ENCODE measurements around the gene ATE1.
A peak's percentile ranks its signal among the peaks of the same experiment; 100 is the strongest.
"Not testable (repeated sequence)": the region's sequence is repeated elsewhere in the genome, so short reads cannot be mapped to it uniquely, and the experiment has no call there.

Gene ATE1

GRCh38 chr10:121929585-121930267 is 1.9 kb upstream of the ATE1 start:
- not testable (repeated sequence) for DNase-seq

- peak; percentile 47 for DNase-seq
Measured at GRCh38 chr10:121928528-121928884, 675 bp upstream of the ATE1 start.

- peak; percentile 49 for DNase-seq
Measured at GRCh38 chr10:121927318-121927840, 452 bp downstream of the ATE1 start.

GRCh38 chr10:121926671-121927317 is 1.0 kb downstream of the ATE1 start:
- peak; percentile 43 for DNase-seq

GRCh38 chr10:121926157-121926556 is 1.7 kb downstream of the ATE1 start:
- DNase-seq: no peak

GRCh38 chr10:121921238-121921931 is 6.4 kb downstream of the ATE1 start:
- DNase-seq: peak; percentile 61

GRCh38 chr10:121919666-121920065 is 8.2 kb downstream of the ATE1 start:
- DNase-seq: no peak

- DNase-seq: not testable (repeated sequence)
Measured at GRCh38 chr10:121918800-121919199, 9.0 kb downstream of the ATE1 start.

GRCh38 chr10:121914661-121915060 is 13.2 kb downstream of the ATE1 start:
- no peak for DNase-seq

- DNase-seq: no peak
Measured at GRCh38 chr10:121911421-121911697, 16.5 kb downstream of the ATE1 start.

- DNase-seq: no peak
Measured at GRCh38 chr10:121910673-121911420, 17.0 kb downstream of the ATE1 start.

GRCh38 chr10:121904888-121905287 is 22.9 kb downstream of the ATE1 start:
- DNase-seq: no peak

GRCh38 chr10:121900443-121901174 is 27.2 kb downstream of the ATE1 start:
- DNase-seq: peak; percentile 75

- DNase-seq: no peak
Measured at GRCh38 chr10:121899727-121900126, 28.1 kb downstream of the ATE1 start.

GRCh38 chr10:121891103-121891502 is 36.7 kb downstream of the ATE1 start:
- DNase-seq: no peak

GRCh38 chr10:121889212-121889611 is 38.6 kb downstream of the ATE1 start:
- no peak for DNase-seq

- DNase-seq: peak; percentile 74
Measured at GRCh38 chr10:121886997-121887622, 40.7 kb downstream of the ATE1 start.

- no peak for DNase-seq
Measured at GRCh38 chr10:121886181-121886580, 41.6 kb downstream of the ATE1 start.

GRCh38 chr10:121880895-121881294 is 46.9 kb downstream of the ATE1 start:
- DNase-seq: no peak

GRCh38 chr10:121879476-121879875 is 48.4 kb downstream of the ATE1 start:
- no peak for DNase-seq

- DNase-seq: no peak
Measured at GRCh38 chr10:121873236-121873635, 54.6 kb downstream of the ATE1 start.

- DNase-seq: no peak
Measured at GRCh38 chr10:121870413-121870812, 57.4 kb downstream of the ATE1 start.

Data from hematopoietic multipotent progenitor cell treated with erythropoietin and hydrocortisone succinate and interleukin-3 and kit ligand, for 8 days (in vitro differentiated cells).